ENCODE measurements around the gene NAB2.
"Not testable (repeated sequence)": the region's sequence is repeated elsewhere in the genome, so short reads cannot be mapped to it uniquely, and the experiment has no call there.

Gene NAB2

DNA sequence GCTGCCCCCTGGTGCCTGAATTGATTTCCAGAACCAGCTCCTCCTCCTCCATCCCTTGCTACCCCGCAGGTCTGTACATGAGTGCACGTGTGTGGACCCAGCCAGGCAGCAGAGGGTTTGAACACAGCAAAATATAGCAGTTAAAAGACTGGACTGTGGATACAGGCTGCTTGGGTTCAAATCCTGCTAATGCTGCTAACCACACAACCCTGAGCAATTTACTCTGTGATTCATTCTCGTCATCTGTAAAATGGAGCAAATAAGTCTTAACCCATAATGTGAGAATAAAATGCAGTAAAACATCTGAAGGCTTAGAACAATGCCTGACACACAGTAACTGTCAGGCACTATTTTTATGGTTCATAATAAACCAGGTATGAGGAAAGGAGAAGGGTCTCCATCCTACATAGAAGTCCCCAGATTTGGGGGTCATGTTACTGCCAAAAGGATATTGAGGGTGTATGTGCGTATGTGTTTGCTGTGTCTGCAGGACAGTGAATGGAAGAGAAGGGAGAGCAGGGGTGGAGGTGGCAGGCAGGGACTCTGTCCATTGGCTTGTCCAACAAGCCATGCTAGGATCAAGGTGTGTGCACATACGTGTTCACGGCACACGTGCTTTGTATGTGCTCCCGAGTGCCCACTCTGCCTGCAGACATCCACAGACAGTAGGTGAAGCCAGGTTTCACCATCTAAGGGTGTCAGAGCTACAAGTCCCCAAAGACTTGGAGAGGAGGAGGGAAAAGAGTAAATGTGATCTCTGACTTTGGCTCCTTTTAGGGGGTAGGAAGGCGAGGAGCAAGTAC lies 23.8 kb downstream of the NAB2 start:
- no peak for DNase-seq

DNA sequence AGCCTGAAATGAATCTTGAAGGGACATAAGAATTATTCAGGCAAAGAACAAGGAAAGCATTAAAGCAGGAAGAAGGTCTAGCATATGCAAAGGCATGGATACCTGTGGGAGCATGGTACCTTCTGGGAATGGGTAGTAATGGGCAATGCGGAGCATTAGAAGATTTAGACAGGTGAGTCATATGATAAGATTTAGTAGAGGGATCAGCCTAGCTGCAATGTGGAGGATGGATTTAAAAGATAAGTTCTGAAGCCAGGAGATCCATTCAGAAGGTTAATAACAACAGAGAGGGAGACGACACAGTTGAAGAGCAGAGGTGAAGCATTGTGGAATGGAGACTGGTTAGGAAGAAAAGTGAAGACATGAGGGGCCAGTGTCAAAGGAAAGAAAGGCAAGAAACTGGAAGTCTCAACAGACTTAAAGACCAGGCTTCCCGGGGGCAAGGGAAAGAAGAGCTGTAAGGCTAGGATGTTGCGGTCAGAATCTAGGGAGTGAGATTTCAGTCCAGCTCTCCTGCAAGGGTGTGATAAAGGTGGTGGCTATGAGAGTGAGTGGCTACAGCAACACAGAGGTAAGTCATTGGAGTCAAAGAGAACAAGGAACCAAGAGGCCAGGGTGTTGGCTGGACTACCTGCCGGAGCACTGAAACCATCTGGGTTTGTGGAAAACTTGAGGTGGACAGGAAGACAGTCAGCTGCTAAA lies 27.8 kb downstream of the NAB2 start:
- no peak for DNase-seq

DNA sequence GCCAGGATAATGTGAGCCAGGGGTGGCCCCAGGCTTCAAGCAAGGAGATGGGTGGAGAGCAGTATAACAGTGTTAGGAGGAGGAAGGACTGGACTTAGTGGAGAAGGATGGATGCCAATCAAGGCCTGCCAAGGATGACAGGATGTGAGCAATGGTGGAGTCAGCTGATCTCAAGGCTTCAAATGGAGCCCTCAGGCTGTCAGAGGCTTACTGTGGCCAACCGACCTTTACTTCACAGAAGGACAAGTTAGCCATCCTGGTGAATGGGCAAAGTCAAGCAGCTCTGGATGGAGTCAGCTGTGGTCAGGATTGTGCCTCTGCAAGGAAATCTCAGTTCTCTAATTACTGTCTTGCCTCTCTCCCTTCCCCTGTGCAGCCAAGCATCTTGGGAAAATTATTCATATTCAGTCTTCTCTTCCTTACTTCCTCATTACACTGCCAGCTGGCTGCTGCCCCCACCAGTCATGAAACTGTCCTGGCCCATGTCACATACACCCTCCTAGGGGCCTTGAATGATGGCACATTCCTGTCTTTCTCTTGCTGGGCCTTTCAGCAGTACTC lies 29.9 kb downstream of the NAB2 start:
- DNase-seq = no peak

DNA sequence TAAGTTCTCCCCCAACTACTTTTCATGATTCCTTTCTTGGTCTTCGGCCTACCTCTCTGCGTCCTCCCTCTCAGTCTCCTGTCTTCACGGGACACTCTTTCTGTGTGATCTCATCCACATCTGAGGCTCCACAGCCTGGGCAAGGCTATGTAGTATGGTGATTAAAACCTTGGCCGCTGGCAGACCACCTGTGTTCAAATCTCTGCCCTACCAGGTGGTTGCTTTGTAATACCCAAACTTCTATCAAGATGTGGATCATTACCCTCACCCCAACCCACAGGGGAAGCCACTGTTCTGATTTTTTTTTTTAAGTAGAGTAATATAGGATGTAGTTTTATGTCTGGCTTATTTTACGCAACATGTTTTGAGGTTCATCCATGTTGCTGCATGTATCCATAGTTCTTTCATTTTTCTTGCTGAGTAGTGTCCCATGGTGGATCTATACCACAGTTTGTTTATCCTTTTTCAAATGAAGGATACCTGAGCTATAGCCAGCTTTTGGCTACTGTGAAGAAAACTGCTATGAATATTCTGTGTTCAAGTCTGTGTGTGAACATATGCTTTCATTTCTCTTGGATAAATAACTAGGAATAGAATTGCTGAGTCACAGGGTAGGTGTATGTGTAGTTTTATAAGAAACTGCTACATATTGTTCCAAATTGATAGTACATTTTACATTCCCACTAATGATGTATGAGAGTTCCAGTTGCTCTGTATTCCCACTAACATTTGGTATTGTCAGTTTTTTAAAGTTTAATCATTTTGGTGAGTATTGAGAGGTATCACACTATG lies 30.6 kb downstream of the NAB2 start:
- no peak for DNase-seq

DNA sequence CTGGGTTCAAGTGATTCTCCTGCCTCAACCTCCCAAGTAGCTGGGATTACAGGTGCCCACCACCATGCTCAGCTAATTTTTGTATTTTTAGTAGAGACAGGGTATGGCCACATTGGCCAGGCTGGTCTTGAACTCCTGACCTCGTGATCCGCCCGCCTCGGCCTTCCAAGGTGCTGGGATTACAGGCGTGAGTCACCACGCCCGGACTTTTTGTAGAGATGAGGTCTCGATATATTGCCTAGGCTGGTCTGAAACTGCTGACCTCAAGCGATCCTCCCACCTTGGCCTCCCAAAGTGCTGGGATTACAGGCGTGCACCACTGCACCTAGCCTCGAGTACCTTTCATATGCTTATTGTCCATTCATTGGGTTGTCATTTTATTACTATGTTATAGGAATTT lies 31.8 kb downstream of the NAB2 start:
- not testable (repeated sequence) for DNase-seq

DNA sequence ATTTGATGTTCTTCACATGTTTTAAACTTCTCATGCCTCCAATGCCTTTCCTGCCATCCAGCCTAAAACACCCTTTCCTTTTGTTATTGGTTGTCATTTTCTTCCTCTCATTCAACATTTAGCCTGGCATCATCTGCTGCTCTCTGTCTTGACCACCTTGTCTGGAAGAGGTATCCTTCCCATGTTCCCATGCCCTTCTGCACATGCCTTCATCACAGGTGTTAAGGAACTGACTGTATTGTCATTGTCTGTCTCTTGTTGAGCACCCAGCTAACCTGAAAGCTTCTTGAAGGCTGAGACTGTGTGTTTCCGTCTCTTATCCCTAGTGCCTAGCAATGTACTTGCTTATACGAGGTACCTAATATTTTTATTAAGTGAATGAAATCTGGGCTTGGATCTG lies 34.9 kb downstream of the NAB2 start:
- DNase-seq = no peak

DNA sequence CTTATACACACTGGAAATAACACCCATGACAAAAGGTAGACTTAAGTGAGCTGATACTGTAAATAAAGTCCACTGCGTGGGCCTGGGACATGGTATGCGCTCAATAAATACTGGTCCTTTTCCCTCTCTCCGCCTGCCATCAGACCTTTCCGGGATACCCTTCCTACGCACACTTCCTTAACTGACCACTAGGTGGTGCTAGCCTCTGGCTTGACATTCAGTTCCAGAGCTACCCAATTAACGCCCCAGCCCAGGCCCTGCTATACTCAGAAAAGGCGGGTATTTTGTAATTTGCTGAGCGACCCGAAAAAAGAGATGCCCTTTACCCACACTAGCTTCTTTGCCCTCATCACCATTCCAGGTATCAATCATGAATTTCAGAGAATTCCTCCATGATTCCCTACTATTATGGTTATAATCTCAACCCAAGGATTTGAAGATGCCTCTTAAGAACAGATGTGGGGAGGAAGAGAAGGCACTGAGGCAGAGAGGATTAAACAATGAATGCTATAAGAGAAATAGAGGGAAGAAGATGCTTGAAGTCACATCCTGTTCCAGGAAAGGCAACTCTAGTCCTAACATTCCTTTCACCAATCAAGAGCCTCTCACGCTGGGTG lies 35.5 kb downstream of the NAB2 start:
- DNase-seq = peak; percentile 85

DNA sequence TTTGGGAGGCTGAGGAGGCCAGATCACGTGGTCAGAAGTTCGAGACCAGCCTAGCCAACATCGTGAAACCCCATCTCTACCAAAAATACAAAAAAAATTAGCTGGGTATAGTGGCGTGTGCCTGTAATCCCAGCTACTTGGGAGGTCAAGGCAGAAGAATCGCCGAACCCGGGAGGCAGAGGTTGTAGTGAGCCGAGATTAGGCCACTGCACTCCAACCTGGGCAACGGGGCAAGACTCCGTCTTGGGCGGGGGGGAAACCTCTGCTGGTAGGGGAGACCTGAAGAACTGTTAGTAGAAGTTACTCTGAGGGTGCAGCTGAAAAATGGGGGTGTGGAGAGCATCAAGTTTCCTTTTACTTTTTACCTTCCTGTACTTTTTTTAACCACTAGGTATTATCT lies 37.1 kb downstream of the NAB2 start:
- no peak for DNase-seq

DNA sequence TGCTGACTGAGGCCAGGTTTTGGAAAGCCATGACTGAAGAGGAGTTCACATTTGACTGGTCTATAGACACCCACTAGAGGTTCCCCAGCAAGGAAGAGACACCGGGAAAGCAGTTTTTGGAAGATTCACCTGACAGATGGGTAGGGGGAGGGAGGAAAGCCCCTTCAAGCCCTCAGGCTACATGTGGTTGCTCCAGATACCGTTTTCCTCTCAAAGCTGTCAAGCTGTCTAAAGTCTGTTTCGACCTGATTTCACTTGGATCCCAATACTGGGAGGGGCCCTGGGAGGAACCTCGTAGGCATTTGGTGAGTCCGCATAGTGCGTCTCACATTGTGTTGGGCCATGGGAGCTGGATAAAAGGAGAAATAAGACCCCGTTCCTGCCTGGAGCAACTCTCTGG lies 37.6 kb downstream of the NAB2 start:
- DNase-seq = no peak

DNA sequence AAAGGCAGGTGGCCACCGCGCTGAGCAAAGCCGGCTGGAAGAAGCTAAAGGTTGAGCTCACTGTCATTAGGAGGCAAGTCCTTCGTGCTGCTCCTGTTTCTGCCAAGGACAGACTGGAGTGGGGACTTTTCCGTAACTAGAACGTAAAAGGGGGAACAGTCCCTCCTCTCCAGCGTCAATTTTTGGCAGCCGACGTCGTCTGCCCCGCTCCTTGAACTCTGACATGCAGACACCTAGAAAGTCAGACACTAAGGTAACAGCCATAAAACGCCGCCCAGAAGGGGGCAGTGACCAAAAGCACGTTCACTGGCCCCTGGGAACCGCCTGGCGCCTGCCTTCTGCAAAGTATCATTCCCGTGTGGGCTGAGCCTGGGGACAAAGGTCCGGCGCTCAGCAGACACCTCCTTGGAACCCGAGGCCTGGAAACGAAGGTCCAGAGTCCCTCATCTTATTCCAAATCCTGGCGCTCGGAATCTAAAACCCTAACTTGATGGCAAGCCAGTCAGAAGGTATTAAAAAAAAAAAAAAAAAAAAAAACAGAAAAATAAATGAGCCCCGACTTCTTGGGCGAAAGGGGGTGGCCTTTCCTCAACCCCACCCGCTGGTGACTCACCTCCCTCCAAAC lies 38.3 kb downstream of the NAB2 start:
- peak; percentile 75 for DNase-seq

DNA sequence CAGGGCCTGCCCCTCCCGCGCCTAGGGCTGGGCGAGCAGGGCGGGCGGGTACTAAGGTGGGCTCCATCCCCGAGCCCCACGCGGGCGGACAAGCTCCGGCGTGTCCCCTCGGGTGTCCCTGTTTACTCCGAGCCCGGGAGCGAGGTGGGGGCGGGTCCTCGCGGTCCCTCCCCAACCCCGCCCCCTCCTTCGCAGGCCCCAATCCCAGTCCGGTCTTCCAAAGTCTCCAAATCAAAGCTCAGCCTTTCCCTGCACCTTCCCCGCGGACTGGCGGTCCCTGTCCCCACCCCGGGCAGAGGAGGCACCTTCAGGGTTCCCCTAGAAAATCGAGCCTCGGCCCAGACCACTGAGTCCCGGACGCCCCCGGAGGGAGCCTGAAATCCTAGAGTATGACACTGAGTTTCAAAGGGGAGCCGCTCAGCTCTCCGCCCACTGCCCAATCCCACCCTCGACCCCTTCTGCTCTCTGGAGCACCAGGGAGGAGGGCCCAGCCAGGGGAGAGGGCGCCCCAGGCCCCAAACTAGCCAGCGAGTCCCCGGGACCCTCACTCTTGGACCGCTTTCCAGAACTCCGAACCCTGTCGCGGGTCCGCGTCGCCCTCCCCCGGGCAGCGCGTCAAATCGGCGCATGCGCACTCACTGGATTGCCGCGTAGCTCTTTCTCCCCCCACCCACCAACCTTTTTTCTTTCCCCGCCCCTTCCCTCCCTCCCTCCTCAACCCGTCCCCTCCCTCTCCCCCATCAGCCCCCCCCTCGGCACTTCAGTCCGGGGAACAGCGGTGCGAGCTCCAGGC lies 39.0 kb downstream of the NAB2 start, which contains the start of gene LRP1:
Gene LRP1, plus strand, starts transcription at position 758 of the 793 bp plus-strand sequence. CDS start 482 bp downstream, outside the sequence.
- peak; percentile 89 for DNase-seq

DNA sequence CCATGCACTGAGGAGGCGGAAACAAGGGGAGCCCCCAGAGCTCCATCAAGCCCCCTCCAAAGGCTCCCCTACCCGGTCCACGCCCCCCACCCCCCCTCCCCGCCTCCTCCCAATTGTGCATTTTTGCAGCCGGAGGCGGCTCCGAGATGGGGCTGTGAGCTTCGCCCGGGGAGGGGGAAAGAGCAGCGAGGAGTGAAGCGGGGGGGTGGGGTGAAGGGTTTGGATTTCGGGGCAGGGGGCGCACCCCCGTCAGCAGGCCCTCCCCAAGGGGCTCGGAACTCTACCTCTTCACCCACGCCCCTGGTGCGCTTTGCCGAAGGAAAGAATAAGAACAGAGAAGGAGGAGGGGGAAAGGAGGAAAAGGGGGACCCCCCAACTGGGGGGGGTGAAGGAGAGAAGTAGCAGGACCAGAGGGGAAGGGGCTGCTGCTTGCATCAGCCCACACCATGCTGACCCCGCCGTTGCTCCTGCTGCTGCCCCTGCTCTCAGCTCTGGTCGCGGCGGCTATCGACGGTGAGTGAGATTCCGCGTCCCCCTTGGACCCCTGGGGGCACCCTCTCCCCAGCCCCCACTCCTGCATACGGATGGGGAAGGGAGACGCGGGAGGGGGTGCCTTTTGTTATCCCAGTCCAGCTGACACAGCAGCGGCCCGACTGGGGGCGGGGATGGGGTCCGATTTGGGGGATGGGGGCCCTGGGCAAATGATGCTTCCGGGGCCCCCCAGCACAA lies 39.8 kb downstream of the NAB2 start:
- DNase-seq = no peak

DNA sequence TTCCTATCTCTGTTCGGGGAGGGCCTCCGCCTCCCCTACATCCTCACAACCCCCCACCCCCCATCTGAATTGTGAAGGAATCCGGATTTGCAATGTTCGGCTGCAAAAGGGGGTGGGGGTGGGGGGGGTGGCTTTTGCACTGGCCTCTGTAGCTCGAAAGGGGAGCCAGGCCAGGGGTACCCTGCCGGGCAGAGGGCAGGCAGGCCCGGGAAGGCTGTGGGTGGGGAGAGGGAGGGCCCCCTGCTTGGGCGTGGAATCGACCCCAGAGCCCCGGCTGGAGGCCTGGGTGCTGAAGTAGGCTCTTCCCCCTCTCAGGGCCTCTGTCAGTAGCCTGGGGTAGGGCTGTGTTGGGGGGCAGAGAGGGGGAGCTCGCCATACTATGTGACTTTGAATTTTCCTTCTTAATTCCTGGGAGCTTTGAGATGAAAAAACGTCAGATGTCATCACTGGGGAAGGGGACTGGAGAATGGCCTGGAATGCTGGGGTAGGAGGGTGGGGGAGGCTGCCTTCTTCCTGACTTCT lies 40.5 kb downstream of the NAB2 start:
- no peak for DNase-seq

DNA sequence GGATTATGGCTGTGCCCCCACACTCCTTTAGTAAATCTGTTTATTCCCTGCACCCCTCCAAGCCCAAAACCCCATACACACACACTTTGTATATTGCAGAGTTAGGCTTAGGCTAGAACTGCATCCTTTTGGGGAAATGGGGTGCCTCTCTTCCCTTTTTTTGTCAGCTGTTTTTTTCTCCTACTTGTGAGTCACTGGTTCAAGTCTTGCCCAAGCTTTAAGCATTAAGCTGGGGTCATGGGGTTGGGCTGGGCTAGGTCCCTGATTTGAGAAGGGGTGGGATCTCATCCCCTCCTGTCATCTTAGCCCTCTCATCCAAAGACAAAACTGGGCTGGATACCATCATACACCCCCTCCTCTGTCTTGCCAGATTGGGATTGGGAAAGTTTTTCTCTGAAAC lies 41.0 kb downstream of the NAB2 start:
- no peak for DNase-seq

DNA sequence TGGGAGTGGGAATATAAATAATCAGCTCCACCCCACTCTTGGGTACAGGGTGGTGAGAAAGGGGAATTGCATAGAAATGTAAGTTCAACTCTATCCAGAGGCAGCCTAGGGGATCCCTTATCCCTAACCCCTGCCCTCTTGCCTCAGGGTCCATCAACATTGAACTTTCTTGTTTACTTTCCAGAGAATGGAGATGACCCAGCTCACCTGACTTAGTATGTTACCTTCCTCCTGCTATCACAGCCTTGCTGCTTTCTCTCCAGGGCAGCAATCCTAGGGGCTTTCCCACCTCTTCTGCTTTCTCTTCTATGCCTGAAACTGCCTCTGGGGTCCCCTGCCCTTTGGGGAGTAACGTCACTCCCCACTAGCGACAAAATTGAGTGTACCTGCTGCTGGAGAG lies 42.0 kb downstream of the NAB2 start:
- no peak for DNase-seq

DNA sequence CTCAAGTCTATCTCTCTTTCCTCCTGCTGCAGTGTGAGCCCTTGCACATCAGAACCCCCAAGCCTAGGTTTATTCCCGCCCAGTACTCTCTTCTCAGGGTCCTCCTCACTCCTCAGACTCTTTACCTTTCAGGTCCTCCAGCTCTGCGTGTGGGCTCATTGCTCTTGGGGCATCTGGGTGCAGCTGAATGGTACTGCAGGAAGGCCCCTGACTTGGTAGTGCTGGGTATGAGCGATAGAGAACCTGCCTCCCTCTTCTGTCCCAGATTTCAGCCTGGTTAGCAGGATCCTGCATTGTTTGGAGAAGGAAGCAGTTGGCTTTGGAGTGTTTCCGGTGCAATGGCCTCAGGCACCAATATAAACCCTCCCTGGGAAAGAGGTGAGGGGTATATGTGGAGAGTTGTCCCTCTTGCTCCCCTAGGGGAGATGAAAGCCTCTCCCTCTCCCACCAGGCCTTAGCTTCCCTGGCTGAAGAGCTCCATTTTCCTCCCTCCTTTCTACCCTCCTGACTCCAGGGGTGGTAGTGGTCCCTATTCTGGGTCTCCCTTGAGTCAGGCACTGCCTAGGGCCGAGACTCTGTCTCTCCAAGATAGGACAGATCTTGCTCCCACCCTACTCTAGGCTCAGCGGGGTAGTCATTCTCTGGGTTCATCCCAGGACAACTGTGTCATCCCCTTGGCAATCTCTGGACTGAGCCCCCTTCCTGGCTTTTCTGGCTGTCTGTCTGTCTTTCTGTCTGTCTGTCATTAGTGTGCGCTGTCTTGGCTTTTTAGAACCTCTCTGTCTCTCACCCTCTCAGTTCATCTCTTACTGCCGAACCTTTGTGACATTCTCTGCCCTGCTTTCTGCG lies 43.2 kb downstream of the NAB2 start:
- no peak for DNase-seq

DNA sequence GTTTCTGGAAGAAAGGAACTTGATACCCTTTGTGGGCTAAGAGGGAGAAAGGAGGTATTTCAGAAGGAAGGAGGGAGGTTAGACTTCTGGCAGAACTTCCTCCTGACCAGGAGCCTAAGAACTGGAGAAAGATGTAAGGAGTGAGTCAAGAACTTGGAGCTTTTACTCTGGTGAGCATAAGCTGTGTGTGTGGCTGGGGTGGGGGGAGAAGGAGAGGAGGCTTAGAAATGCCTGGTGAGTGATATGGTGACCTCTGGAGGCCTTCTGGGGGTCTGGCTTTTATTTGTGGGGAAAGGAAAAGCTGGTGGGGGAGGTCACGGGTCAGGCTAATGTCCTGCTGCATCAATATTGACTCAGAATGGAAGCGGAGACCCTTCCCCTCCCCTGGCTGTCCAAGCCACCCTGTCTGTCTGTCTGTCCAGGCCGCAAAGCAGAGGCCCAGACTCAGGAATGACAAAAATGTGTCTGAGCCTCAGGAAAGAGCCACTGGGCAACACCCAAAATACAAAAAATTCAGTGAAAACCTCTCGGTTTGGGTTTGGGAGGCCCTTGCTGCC lies 44.2 kb downstream of the NAB2 start:
- no peak for DNase-seq

DNA sequence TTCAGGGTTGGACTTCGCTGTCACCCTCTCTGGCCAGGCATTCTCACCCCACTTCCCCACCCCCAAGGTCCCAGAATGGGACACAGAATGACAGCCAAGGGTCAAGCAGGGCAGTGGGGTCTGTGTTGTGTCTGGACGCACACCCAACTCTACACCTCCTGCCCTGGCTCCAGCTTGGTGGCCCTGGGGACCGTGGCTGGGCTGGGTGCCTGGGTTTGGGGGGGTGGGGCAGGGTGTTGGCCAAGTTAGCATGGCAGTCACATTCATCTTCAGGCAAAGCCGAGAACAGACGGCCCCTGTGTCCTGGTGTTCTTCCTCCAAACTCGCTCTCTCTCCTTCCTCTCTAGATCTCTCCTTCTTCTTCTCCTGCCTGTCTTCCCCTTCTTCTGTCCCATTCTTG lies 45.0 kb downstream of the NAB2 start:
- DNase-seq = no peak

DNA sequence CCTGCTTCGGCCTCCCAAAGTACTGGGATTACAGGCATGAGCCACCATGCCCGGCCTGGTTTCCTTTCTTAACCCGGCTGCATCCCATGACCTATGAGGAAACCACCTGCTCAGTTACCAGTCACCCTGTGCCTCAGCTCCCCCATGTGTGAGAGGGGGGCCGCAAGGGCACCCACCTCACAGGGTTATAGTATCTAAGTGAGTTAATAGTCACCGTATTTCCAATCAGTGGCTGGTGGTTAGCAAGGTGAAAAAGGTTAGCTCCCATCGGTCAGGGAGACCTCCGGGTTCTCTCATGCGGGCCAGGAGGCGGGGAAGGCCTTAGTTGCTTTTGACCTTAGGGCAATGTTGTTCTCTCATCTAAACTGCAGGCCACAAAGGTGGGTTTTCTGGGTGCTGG lies 46.0 kb downstream of the NAB2 start:
- DNase-seq = no peak

Measured in activated CD8-positive, alpha-beta memory T cell treated with anti-CD3 and anti-CD28 coated beads for 24 hours (primary cell).